HepG2 (cell line): Measurements from ENCODE around the gene OPRD1. TPM values are rescaled to one million over a fixed set of nuclear protein-coding genes. Genes with fewer than 3 reads are reported as not detected.

ENCODE experiments used
- ATAC-seq: fragments of 200-7000 bp; cut with Tn5 transposase; 3 replicates; pipeline ENCODE4 v1.9.1; 2020; ENCODE audit warnings: mild to moderate bottlenecking, moderate library complexity
- BruUV-seq: library from RNA; stranded (reverse); fragments of 400-500 nt; replicated peaks from 2 replicates; lab custom pipeline; 2021; lab: Mats Ljungman, UMichigan
- CTCF ChIA-PET: fragments of 300-600 bp; formaldehyde crosslinking; extraction: SDS; loops from one replicate; lab custom pipeline; 2021; ENCODE audit warnings: low total read pairs, inconsistent platforms, low intra/inter-chr PET ratio; lab: Yijun Ruan, JAX
- POLR2A ChIA-PET: fragments of 350-600 bp; sonication (Branson Sonifier 250); formaldehyde crosslinking; loops from one replicate; lab custom pipeline; 2020; ENCODE audit warnings: antibody characterized with exemption, inconsistent platforms; lab: Yijun Ruan, JAX
- DNase-seq: peaks from one replicate; pipeline ENCODE4 v3.0.0-alpha.2; 2015; ENCODE audit warnings: low spot score
- FAIRE-seq: peaks from 3 replicates; lab custom pipeline; 2011; peaks lifted over from hg19 to GRCh38; lab: Jason Lieb, UNC
- H2AFZ ChIP-seq: one replicate; pipeline ENCODE4 v1.6.1; 2011; ENCODE audit warnings: low read length, inconsistent platforms
- H3K27ac ChIP-seq: fragments of 300-600 bp; 3 replicates; pipeline ENCODE4 v1.8.0; 2011; ENCODE audit warnings: mixed run types, mild to moderate bottlenecking, mixed read lengths, low read length, inconsistent platforms; ENCODE audit not compliant: insufficient read depth; ENCODE audit errors: extremely low read length
- H3K27me3 ChIP-seq, 2 experiments: fragments of 200-600 bp in 1 of 2; 2 replicates in 1 of 2; 3 replicates in 1 of 2; pipeline versions ENCODE4 v1.6.0 to v1.8.0; 2011; ENCODE audit warnings: low read length in 2 of 2, mild to moderate bottlenecking in 2 of 2, moderate library complexity in 2 of 2, inconsistent platforms in 1 of 2; ENCODE audit not compliant: insufficient read depth in 2 of 2, control insufficient read depth in 1 of 2
- H3K36me3 ChIP-seq, 2 experiments: fragments of 200-600 bp in 1 of 2; replicated peaks in 1 of 2; 2 replicates in 1 of 2; 3 replicates in 1 of 2; pipeline versions ENCODE4 v1.5.1 to v1.8.0; 2011; ENCODE audit warnings: low read length in 2 of 2, inconsistent platforms in 1 of 2; ENCODE audit not compliant: insufficient read depth in 2 of 2, control insufficient read depth in 1 of 2
- H3K4me1 ChIP-seq: 2 replicates; pipeline ENCODE4 v1.5.1; 2012; ENCODE audit warnings: low read length, inconsistent platforms; ENCODE audit not compliant: insufficient read depth
- H3K4me2 ChIP-seq: 2 replicates; pipeline ENCODE4 v1.6.0; 2011; ENCODE audit warnings: low read depth, low read length, inconsistent platforms
- H3K4me3 ChIP-seq, 3 experiments: fragments of 200-600 bp in 1 of 3; sonication (generic), shearing (Covaris generic) in 1 of 3; replicated peaks in 1 of 3; 2 replicates each; pipeline ENCODE4 v1.5.1; 2011 to 2016; ENCODE audit warnings: low read length in 3 of 3, inconsistent platforms in 2 of 3, low read depth in 2 of 3, mild to moderate bottlenecking in 2 of 3, control low read depth in 1 of 3, mixed read lengths in 1 of 3; ENCODE audit not compliant: insufficient read depth in 1 of 3
- H3K79me2 ChIP-seq: one replicate; pipeline ENCODE4 v1.6.1; 2011; ENCODE audit warnings: low read length, inconsistent platforms; ENCODE audit not compliant: insufficient read depth
- H3K9ac ChIP-seq: 2 replicates; pipeline ENCODE4 v1.6.0; 2011; ENCODE audit warnings: mild to moderate bottlenecking, low read depth, low read length, inconsistent platforms; ENCODE audit not compliant: insufficient read depth
- H3K9me3 ChIP-seq: 2 replicates; pipeline ENCODE4 v1.5.1; 2012; ENCODE audit warnings: mild to moderate bottlenecking, low read length
- H4K20me1 ChIP-seq: 2 replicates; pipeline ENCODE4 v1.6.0; 2011; ENCODE audit warnings: inconsistent platforms, mild to moderate bottlenecking, low read length, moderate library complexity; ENCODE audit not compliant: insufficient read depth
- ZNF570 ChIP-seq: sonication (generic); formaldehyde crosslinking; IDR thresholded peaks from 2 replicates; pipeline ENCODE4 v1.4.0; 2020; ENCODE audit warnings: mild to moderate bottlenecking, missing genetic modification reagents, borderline replicate concordance
- ZNF607 ChIP-seq: sonication (generic); formaldehyde crosslinking; IDR thresholded peaks from 2 replicates; pipeline ENCODE4 v1.5.1; 2020; ENCODE audit warnings: missing genetic modification reagents, mild to moderate bottlenecking, borderline replicate concordance
- WGBS: methylation state at CpG from one replicate; pipeline ENCODE4 v1.1.6; 2017; ENCODE audit warnings: low lambda C conversion rate; 5-methylcytosine and 5-hydroxymethylcytosine counted together
- in situ Hi-C: cut with HindIII; loops from 2 replicates; pipeline ENCODE4 v1.10.0; 2017; ENCODE audit warnings: low pct_unique_long_range_greater_than_20kb; ENCODE audit not compliant: extremely low pct_ligation_motif_present
- intact Hi-C: fragments of 100-400 bp; cut with micrococcal nuclease; formaldehyde crosslinking; loops from one replicate; pipeline ENCODE4 v1.10.0; 2022; ENCODE audit not compliant: unreplicated experiment
- polyA plus RNA-seq, 8 experiments: library from polyadenylated mRNA; depleted of rRNA in 3 of 8; stranded (reverse) in 7 of 8; unstranded in 1 of 8; fragments of >200 nt; fragmentation: Illumina TruSeq in 4 of 8; extraction: Trizol in 4 of 8; gene quantifications; 2 replicates each; pipeline versions ENCODE4 v1.2.1 to v1.2.3, GENCODE V29; 2011 to 2016; ENCODE audit warnings: low read depth in 4 of 8, missing spikeins in 1 of 8, mixed read lengths in 1 of 8; ENCODE audit not compliant: insufficient read depth in 1 of 8
- total RNA-seq, 5 experiments: library from RNA; depleted of rRNA; stranded (reverse); fragments of >200 nt; fragmentation: Illumina TruSeq; extraction: Trizol; gene quantifications; 2 replicates each; pipeline ENCODE4 v1.2.3, GENCODE V29; 2016; ENCODE audit warnings: low read depth in 1 of 5
- TF ChIP-seq, protein P1 (sequence below): fragments of 450-650 bp; IDR thresholded peaks from 2 replicates; pipeline ENCODE4 v1.6.1; 2017
- TF ChIP-seq, protein P2 (sequence below): sonication (generic); formaldehyde crosslinking; IDR thresholded peaks from 2 replicates; pipeline ENCODE4 v1.4.0; 2020; ENCODE audit warnings: missing genetic modification reagents

The OPRD1 gene
- total and polyA plus RNA-seq, 2 of the 13 experiments (the other 11 are each of a cell fraction or from before 2014, with no cell fraction given) = 0.02 to 0.03 TPM

GRCh38 chr1:28891256-28891655 is 79.3 kb downstream of the OPRD1 start:
- peaks cover 1 to 19% of the 10 kb centered on the region in 2 experiments; a peak in 4 of 5 replicates for H3K36me3 ChIP-seq
- H3K9me3 ChIP-seq = no peaks in the 10 kb centered on the region
- ATAC-seq = no peak
- peaks cover 13% of the 10 kb centered on the region for H3K4me1 ChIP-seq
- FAIRE-seq = no peak
- no peak for DNase-seq
- in situ Hi-C loops (no loop called here), intact Hi-C loops (no loop called here)
- CTCF ChIA-PET = no interaction called here
- no peak overlapping the region for H3K9ac ChIP-seq
- POLR2A ChIA-PET = interaction anchor here (1.2 kb wide), 1 partner anchor 23 kb away, joined by 4 read pairs; the partner anchor contains the start of gene EPB41
- H3K4me2 ChIP-seq = no peak overlapping the region
- no peak overlapping the region for H3K4me3 ChIP-seq
- TF ChIP-seq ZNF570 (CRISPR knock-in tag) = no peak
- no peak for TF ChIP-seq ZNF607 (CRISPR knock-in tag)
- TF ChIP-seq, protein P1, sequence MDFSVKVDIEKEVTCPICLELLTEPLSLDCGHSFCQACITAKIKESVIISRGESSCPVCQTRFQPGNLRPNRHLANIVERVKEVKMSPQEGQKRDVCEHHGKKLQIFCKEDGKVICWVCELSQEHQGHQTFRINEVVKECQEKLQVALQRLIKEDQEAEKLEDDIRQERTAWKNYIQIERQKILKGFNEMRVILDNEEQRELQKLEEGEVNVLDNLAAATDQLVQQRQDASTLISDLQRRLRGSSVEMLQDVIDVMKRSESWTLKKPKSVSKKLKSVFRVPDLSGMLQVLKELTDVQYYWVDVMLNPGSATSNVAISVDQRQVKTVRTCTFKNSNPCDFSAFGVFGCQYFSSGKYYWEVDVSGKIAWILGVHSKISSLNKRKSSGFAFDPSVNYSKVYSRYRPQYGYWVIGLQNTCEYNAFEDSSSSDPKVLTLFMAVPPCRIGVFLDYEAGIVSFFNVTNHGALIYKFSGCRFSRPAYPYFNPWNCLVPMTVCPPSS = no peak
- TF ChIP-seq, protein P2, sequence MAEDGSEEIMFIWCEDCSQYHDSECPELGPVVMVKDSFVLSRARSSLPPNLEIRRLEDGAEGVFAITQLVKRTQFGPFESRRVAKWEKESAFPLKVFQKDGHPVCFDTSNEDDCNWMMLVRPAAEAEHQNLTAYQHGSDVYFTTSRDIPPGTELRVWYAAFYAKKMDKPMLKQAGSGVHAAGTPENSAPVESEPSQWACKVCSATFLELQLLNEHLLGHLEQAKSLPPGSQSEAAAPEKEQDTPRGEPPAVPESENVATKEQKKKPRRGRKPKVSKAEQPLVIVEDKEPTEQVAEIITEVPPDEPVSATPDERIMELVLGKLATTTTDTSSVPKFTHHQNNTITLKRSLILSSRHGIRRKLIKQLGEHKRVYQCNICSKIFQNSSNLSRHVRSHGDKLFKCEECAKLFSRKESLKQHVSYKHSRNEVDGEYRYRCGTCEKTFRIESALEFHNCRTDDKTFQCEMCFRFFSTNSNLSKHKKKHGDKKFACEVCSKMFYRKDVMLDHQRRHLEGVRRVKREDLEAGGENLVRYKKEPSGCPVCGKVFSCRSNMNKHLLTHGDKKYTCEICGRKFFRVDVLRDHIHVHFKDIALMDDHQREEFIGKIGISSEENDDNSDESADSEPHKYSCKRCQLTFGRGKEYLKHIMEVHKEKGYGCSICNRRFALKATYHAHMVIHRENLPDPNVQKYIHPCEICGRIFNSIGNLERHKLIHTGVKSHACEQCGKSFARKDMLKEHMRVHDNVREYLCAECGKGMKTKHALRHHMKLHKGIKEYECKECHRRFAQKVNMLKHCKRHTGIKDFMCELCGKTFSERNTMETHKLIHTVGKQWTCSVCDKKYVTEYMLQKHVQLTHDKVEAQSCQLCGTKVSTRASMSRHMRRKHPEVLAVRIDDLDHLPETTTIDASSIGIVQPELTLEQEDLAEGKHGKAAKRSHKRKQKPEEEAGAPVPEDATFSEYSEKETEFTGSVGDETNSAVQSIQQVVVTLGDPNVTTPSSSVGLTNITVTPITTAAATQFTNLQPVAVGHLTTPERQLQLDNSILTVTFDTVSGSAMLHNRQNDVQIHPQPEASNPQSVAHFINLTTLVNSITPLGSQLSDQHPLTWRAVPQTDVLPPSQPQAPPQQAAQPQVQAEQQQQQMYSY (CRISPR knock-in tag) = peak; percentile 79
- TF ChIP-seq, all 625 proteins: peak for 1
- H3K27ac ChIP-seq = no peak overlapping the region
- H3K79me2 ChIP-seq = peaks cover 13% of the 10 kb centered on the region
- no peak overlapping the region for H2AFZ ChIP-seq
- no TSS peak for BruUV-seq
- H3K27me3 ChIP-seq = no peaks in the 10 kb centered on the region; a peak in 1 of 5 replicates
- no peaks in the 10 kb centered on the region; the same call in 1 of the 2 replicates for H4K20me1 ChIP-seq
- WGBS = 93% methylated on average over 2 of the region's 2 CpGs
